HG03066 (cell line): ENCODE data around the gene RPL26.

Experiments
- ATAC-seq: cut with Tn5 transposase; IDR thresholded peaks from one replicate; pipeline ENCODE4 v1.9.1; 2021; ENCODE audit warnings: low read depth; ENCODE audit not compliant: unreplicated experiment

RPL26 gene

GRCh38 chr17:8383143-8383822 lies at the start of gene RPL26:
TSS of gene RPL26 (minus strand) at chr17:8383193. CDS start at chr17:8382310, 883 bp downstream.
- peak; percentile 83 for ATAC-seq

- ATAC-seq, result no peak
These were observed 48.0 kb upstream of the RPL26 start for GRCh38 chr17:8430966-8431365.

GRCh38 chr17:8426802-8427201 lies 43.8 kb upstream of the RPL26 start:
- ATAC-seq, result no peak

- no peak for ATAC-seq
These were observed 43.2 kb upstream of the RPL26 start for GRCh38 chr17:8426094-8426720.

- no peak for ATAC-seq
These were observed 38.6 kb upstream of the RPL26 start for GRCh38 chr17:8421571-8421970.

GRCh38 chr17:8420041-8420934 lies 37.3 kb upstream of the RPL26 start:
- ATAC-seq, result no peak

- no peak for ATAC-seq
These were observed 36.3 kb upstream of the RPL26 start for GRCh38 chr17:8419305-8419704.

GRCh38 chr17:8418471-8418870 lies 35.5 kb upstream of the RPL26 start:
- no peak for ATAC-seq

GRCh38 chr17:8417806-8418205 lies 34.8 kb upstream of the RPL26 start:
- no peak for ATAC-seq

- no peak for ATAC-seq
These were observed 30.9 kb upstream of the RPL26 start for GRCh38 chr17:8413938-8414337.

GRCh38 chr17:8413328-8413727 lies 30.3 kb upstream of the RPL26 start:
- ATAC-seq, result no peak

GRCh38 chr17:8412089-8412488 lies 29.1 kb upstream of the RPL26 start:
- no peak for ATAC-seq

GRCh38 chr17:8410883-8411238 lies 27.9 kb upstream of the RPL26 start:
- ATAC-seq, result no peak

- ATAC-seq, result no peak
These were observed 27.2 kb upstream of the RPL26 start for GRCh38 chr17:8409966-8410882.

- ATAC-seq, result no peak
These were observed 25.4 kb upstream of the RPL26 start for GRCh38 chr17:8408371-8408770.

- ATAC-seq, result no peak
These were observed 23.2 kb upstream of the RPL26 start for GRCh38 chr17:8406174-8406573.

GRCh38 chr17:8405499-8406016 lies 22.6 kb upstream of the RPL26 start:
- ATAC-seq, result no peak

- no peak for ATAC-seq
These were observed 20.0 kb upstream of the RPL26 start for GRCh38 chr17:8402921-8403536.

- no peak for ATAC-seq
These were observed 18.1 kb upstream of the RPL26 start for GRCh38 chr17:8401107-8401506.

- no peak for ATAC-seq
These were observed 16.0 kb upstream of the RPL26 start for GRCh38 chr17:8398980-8399379.
